Cardiac muscle cell (in vitro differentiated cells and primary cell): ENCODE measurements around the gene NSG1. TPM values are rescaled to one million over a fixed set of nuclear protein-coding genes. Genes with fewer than 3 reads are reported as not detected.

Experiments
- DNase-seq, 2 donors: peaks; one replicate each; pipeline versions ENCODE4 v3.0.0 to v3.0.0-alpha.2; 2010 to 2017; ENCODE audit warnings: low read depth in 1 of 2, low spot score in 1 of 2
- H3K27ac ChIP-seq: fragments of 200-600 bp; sonication (generic); 2 replicates; pipeline ENCODE4 v1.5.1; 2016
- H3K27me3 ChIP-seq: fragments of 200-600 bp; sonication (generic); 2 replicates; pipeline ENCODE4 v1.6.0; 2016; ENCODE audit warnings: control low read depth
- H3K36me3 ChIP-seq: fragments of 200-600 bp; sonication (generic); 2 replicates; pipeline ENCODE4 v1.5.1; 2016; ENCODE audit warnings: control low read depth
- H3K4me1 ChIP-seq: fragments of 200-600 bp; sonication (generic); 2 replicates; pipeline ENCODE4 v1.8.1; 2017; ENCODE audit warnings: low read depth, mild to moderate bottlenecking, mixed run types
- H3K4me3 ChIP-seq: fragments of 200-600 bp; sonication (generic); 2 replicates; pipeline ENCODE4 v1.5.1; 2016; ENCODE audit warnings: mild to moderate bottlenecking
- H3K9me3 ChIP-seq: fragments of 200-600 bp; sonication (generic); 2 replicates; pipeline ENCODE4 v1.5.1; 2017; ENCODE audit warnings: low read depth, mild to moderate bottlenecking, control low read depth
- polyA plus RNA-seq: library from polyadenylated mRNA; unstranded; fragments of >200 nt; fragmentation: Nextera tagmentation; extraction: Ambion mirVana; gene quantifications from 2 replicates; pipeline ENCODE4 v1.2.1, GENCODE V29; 2016
- total RNA-seq: library from RNA; depleted of rRNA; stranded (reverse); fragments of >200 nt; gene quantifications from 2 replicates; pipeline ENCODE4 v1.2.3, GENCODE V29; 2016
- TF ChIP-seq, protein P1 (sequence below): IDR thresholded peaks from 2 replicates; pipeline ENCODE4 v1.5.1; 2012; ENCODE audit warnings: low read depth, mild to moderate bottlenecking, low read length

Gene NSG1
- total and polyA plus RNA-seq, 2 experiments from 2014 or later = 4.0 to 18.4 TPM

DNA sequence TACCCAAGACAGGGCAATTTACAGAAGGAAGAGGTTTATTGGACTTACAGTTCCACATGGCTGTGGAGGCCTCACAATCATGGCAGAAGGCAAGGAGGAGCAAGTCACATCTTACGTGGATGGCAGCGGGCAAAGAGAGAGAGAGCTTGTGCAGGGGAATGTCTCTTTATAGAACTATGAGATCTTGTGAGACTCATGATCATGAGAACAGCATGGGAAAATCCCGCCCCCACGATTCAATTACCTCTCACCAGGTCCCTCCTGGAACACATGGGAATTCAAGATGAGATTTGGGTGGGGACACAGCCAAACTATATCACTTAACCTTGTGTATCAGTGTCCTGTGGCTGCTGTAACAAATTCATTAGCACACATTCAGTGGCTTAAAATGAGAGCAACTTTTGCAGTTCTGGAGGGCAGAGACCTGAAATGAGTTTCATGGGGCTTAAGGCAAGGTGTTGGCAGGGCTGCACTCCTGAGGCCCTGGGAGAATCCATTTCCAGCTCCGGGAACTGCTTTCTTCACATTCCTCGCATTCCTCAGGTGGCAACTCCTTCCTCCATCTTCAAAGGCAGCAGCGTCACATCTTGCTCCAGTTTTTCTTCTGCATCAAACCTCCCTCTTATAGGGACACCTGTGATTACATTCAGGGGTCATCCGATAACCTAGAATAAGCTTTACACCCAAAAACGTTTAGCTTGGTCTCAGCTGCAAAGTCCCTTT, 22.3 kb upstream of the NSG1 start:
- no peaks in the 10 kb centered on the region for H3K36me3 ChIP-seq
- no peaks in the 10 kb centered on the region for H3K9me3 ChIP-seq
- no peak overlapping the region for H3K4me3 ChIP-seq
- H3K4me1 ChIP-seq = no peaks in the 10 kb centered on the region
- no peak for DNase-seq
- TF ChIP-seq, protein P1, sequence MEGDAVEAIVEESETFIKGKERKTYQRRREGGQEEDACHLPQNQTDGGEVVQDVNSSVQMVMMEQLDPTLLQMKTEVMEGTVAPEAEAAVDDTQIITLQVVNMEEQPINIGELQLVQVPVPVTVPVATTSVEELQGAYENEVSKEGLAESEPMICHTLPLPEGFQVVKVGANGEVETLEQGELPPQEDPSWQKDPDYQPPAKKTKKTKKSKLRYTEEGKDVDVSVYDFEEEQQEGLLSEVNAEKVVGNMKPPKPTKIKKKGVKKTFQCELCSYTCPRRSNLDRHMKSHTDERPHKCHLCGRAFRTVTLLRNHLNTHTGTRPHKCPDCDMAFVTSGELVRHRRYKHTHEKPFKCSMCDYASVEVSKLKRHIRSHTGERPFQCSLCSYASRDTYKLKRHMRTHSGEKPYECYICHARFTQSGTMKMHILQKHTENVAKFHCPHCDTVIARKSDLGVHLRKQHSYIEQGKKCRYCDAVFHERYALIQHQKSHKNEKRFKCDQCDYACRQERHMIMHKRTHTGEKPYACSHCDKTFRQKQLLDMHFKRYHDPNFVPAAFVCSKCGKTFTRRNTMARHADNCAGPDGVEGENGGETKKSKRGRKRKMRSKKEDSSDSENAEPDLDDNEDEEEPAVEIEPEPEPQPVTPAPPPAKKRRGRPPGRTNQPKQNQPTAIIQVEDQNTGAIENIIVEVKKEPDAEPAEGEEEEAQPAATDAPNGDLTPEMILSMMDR = no peak
- H3K27me3 ChIP-seq = no peaks in the 10 kb centered on the region
- no peak overlapping the region for H3K27ac ChIP-seq

- Histone ChIP-seq H3K27me3 (no peaks in the 10 kb centered on the region), H3K4me1 (no peaks in the 10 kb centered on the region), H3K36me3 (no peaks in the 10 kb centered on the region), H3K4me3 (no peak overlapping the region), H3K27ac (no peak overlapping the region), H3K9me3 (no peaks in the 10 kb centered on the region)
- TF ChIP-seq, protein P1 = no peak
- no peak for DNase-seq
Observed at GRCh38 chr4:4368809-4369580, 17.9 kb upstream of the NSG1 start.

- H3K9me3 ChIP-seq = no peaks in the 10 kb centered on the region
- DNase-seq = no peak
- H3K36me3 ChIP-seq = no peaks in the 10 kb centered on the region
- TF ChIP-seq, protein P1 = no peak
- peaks cover 2% of the 10 kb centered on the region for H3K27me3 ChIP-seq
- H3K27ac ChIP-seq = no peak overlapping the region
- no peak overlapping the region for H3K4me3 ChIP-seq
- H3K4me1 ChIP-seq = no peaks in the 10 kb centered on the region
Observed at GRCh38 chr4:4374388-4375098, 12.4 kb upstream of the NSG1 start.

DNA sequence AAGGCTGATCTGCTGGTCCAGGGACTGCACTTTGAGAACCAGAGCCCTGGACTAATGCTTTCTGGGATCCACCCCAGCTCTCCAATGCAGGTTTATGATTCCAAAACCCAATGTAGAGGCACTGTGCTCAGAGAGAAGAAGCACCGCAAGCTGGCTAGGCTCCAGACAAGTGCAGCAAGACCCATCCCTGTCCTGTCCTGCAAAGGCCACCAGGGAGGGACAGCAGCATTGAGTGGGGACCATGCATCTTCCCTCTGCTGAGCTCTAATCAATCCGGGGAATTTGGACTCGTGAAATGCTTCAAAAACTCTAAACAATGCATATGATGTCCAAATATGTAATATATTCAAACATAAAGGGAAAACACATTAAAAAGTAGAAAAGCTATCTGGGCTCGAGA, 10.8 kb upstream of the NSG1 start:
- TF ChIP-seq, protein P1 = no peak
- H3K27me3 ChIP-seq = peaks cover 2% of the 10 kb centered on the region
- no peak for DNase-seq
- no peak overlapping the region for H3K27ac ChIP-seq
- no peaks in the 10 kb centered on the region for H3K9me3 ChIP-seq
- H3K4me3 ChIP-seq = no peak overlapping the region
- no peaks in the 10 kb centered on the region for H3K36me3 ChIP-seq
- H3K4me1 ChIP-seq = no peaks in the 10 kb centered on the region

GRCh38 chr4:4377191-4377590, 9.7 kb upstream of the NSG1 start:
- TF ChIP-seq, protein P1 = no peak
- H3K36me3 ChIP-seq = no peaks in the 10 kb centered on the region
- H3K9me3 ChIP-seq = no peaks in the 10 kb centered on the region
- peaks cover 4% of the 10 kb centered on the region for H3K27me3 ChIP-seq
- DNase-seq = no peak
- H3K27ac ChIP-seq = no peak overlapping the region
- no peaks in the 10 kb centered on the region for H3K4me1 ChIP-seq
- no peak overlapping the region for H3K4me3 ChIP-seq
